Activated T-helper 1 cell treated with Interleukin-2 at 50 U/mL for 16 hours (primary cell): ENCODE data around the gene HSPB7.
"Not testable (repeated sequence)": the region's sequence is repeated elsewhere in the genome, so short reads cannot be mapped to it uniquely, and the experiment has no call there.

Experiments used
- DNase-seq: peaks from one replicate; pipeline ENCODE4 v3.0.0-alpha.2; 2020; ENCODE audit warnings: low read depth

The HSPB7 gene

GRCh38 chr1:16017461-16018303 lies at the start of gene HSPB7:
HSPB7 (minus strand) TSS chr1:16018043; CDS start chr1:16017963, 80 bp downstream.
- no peak for DNase-seq

- DNase-seq: no peak
Measured at GRCh38 chr1:16067127-16067768, 49.4 kb upstream of the HSPB7 start.

- DNase-seq: no peak
Measured at GRCh38 chr1:16066245-16066644, 48.4 kb upstream of the HSPB7 start.

- DNase-seq: no peak
Measured at GRCh38 chr1:16065269-16065576, 47.4 kb upstream of the HSPB7 start.

- DNase-seq: no peak
Measured at GRCh38 chr1:16064536-16065268, 46.9 kb upstream of the HSPB7 start.

GRCh38 chr1:16063921-16064320 lies 46.1 kb upstream of the HSPB7 start:
- DNase-seq: no peak

- no peak for DNase-seq
Measured at GRCh38 chr1:16063226-16063829, 45.5 kb upstream of the HSPB7 start.

- DNase-seq: not testable (repeated sequence)
Measured at GRCh38 chr1:16062687-16063075, 44.8 kb upstream of the HSPB7 start.

GRCh38 chr1:16061989-16062686 lies 44.3 kb upstream of the HSPB7 start:
- not testable (repeated sequence) for DNase-seq

- DNase-seq: no peak
Measured at GRCh38 chr1:16061266-16061665, 43.4 kb upstream of the HSPB7 start.

GRCh38 chr1:16058394-16059120 lies 40.7 kb upstream of the HSPB7 start:
- DNase-seq: not testable (repeated sequence)

- DNase-seq: not testable (repeated sequence)
Measured at GRCh38 chr1:16057314-16057915, 39.6 kb upstream of the HSPB7 start.

GRCh38 chr1:16056521-16056912 lies 38.7 kb upstream of the HSPB7 start:
- not testable (repeated sequence) for DNase-seq

- DNase-seq: peak; percentile 63
Measured at GRCh38 chr1:16055613-16056520, 38.0 kb upstream of the HSPB7 start.

- DNase-seq: no peak
Measured at GRCh38 chr1:16054598-16055540, 37.0 kb upstream of the HSPB7 start.

GRCh38 chr1:16053781-16054502 lies 36.1 kb upstream of the HSPB7 start:
- DNase-seq: no peak

- not testable (repeated sequence) for DNase-seq
Measured at GRCh38 chr1:16051949-16052348, 34.1 kb upstream of the HSPB7 start.

- DNase-seq: no peak
Measured at GRCh38 chr1:16051039-16051438, 33.2 kb upstream of the HSPB7 start.
